Measurements from ENCODE around the gene TWF2.

GRCh38 chr3:52277071-52277964 is 38.4 kb upstream of the TWF2 start:
- TF ChIP-seq SUZ12 (IDR thresholded peaks at IDR 0.05; ENCODE audit: extremely low read depth, insufficient read depth, insufficient read length) = no peak
- TF ChIP-seq ZNF274 (IDR thresholded peaks at IDR 0.05; ENCODE audit: low read depth, low read length) = no peak
- no peak for TF ChIP-seq YY1 (IDR thresholded peaks at IDR 0.05; ENCODE audit: insufficient read depth, insufficient read length)
